ENCODE results near the gene WFDC12. TPM values are rescaled to one million over a fixed set of nuclear protein-coding genes. Genes with fewer than 3 reads are reported as not detected.
A peak's percentile ranks its signal among the peaks of the same experiment; 100 is the strongest.
"Not testable (repeated sequence)": the region's sequence is repeated elsewhere in the genome, so short reads cannot be mapped to it uniquely, and the experiment has no call there.

The WFDC12 gene
- total RNA-seq, 6 experiments from 2014 or later: not detected

GRCh38 chr20:45156713-45157112, 32.4 kb upstream of the WFDC12 start:
- 0 out of 2 replicates have a peak, but pooled peaks cover 4% of the 10 kb centered on the region for H3K36me3 Mint-ChIP-seq (ENCODE audit: low read depth)
- DNase-seq: no peak
- TF ChIP-seq, protein P1, sequence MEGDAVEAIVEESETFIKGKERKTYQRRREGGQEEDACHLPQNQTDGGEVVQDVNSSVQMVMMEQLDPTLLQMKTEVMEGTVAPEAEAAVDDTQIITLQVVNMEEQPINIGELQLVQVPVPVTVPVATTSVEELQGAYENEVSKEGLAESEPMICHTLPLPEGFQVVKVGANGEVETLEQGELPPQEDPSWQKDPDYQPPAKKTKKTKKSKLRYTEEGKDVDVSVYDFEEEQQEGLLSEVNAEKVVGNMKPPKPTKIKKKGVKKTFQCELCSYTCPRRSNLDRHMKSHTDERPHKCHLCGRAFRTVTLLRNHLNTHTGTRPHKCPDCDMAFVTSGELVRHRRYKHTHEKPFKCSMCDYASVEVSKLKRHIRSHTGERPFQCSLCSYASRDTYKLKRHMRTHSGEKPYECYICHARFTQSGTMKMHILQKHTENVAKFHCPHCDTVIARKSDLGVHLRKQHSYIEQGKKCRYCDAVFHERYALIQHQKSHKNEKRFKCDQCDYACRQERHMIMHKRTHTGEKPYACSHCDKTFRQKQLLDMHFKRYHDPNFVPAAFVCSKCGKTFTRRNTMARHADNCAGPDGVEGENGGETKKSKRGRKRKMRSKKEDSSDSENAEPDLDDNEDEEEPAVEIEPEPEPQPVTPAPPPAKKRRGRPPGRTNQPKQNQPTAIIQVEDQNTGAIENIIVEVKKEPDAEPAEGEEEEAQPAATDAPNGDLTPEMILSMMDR (IDR thresholded peaks at IDR 0.05): no peak

GRCh38 chr20:45154794-45155193, 30.5 kb upstream of the WFDC12 start:
- peaks cover 16% of the 10 kb centered on the region for H3K27me3 Mint-ChIP-seq (ENCODE audit: insufficient read depth)
- not testable (repeated sequence) for H3K9me3 Mint-ChIP-seq; H3K36me3 Mint-ChIP-seq (ENCODE audit: low read depth); H3K4me3 Mint-ChIP-seq; DNase-seq; H3K4me1 Mint-ChIP-seq (ENCODE audit: low read depth); H3K27ac Mint-ChIP-seq

More at GRCh38 chr20:45156713-45157112, 32.4 kb upstream of the WFDC12 start:
- Mint-ChIP-seq H3K4me1 (ENCODE audit: low read depth) (peaks cover 5% of the 10 kb centered on the region; the same call in 1 of the 2 replicates), H3K27ac (no peak overlapping the region), H3K27me3 (ENCODE audit: insufficient read depth) (peaks cover 15% of the 10 kb centered on the region), H3K4me3 (no peak overlapping the region), H3K9me3 (no peaks in the 10 kb centered on the region)

DNA sequence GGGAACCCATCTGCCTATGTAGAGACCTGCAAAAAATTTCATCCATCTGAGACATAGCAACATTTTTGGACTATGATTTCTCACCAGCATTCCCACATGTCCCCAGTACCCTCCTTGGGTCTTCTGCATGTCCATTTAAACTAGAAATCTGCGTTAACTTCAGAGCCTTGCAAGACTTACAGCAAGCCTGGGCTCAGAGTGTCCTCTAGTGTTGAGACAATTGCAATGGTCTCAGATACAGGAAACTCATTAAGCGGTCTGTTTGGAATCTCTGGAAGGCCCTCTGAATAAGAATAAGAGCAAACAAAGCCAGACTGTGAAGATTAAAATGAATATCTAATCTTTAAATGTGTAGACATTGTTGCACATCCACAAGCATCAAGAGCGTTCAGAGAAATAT, 29.9 kb upstream of the WFDC12 start:
- Mint-ChIP-seq H3K36me3 (ENCODE audit: low read depth) (0 out of 2 replicates have a peak, but pooled peaks cover 4% of the 10 kb centered on the region), H3K9me3 (no peaks in the 10 kb centered on the region), H3K27ac (no peak overlapping the region), H3K4me1 (ENCODE audit: low read depth) (peaks cover 5% of the 10 kb centered on the region; the same call in 1 of the 2 replicates), H3K4me3 (no peak overlapping the region), H3K27me3 (ENCODE audit: insufficient read depth) (peaks cover 16% of the 10 kb centered on the region)
- peak; percentile 10 for DNase-seq
- TF ChIP-seq, protein P1 (IDR thresholded peaks at IDR 0.05): peak; percentile 26; the same call in 1 of the 2 replicates

DNA sequence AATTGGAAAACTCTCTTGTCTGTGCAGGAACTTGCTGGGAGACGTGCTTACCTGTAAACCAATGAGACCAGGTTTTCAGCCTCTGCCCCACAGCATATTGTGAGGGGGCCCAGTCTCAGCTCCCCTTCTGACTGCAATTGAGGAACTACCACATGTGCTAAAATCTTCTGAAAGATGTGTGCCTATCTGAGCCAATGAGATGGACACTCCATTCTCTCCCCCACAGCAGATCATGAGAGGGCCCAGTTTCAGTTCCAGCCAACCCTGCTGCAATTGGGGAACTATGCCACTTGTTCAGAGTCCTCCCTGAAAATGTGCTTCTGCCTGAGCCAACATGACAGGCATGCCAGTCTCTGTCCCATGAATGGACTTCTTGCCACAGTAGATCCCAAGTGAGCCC, 29.5 kb upstream of the WFDC12 start:
- Mint-ChIP-seq H3K27me3 (ENCODE audit: insufficient read depth) (peaks cover 16% of the 10 kb centered on the region), H3K4me3 (no peak overlapping the region), H3K36me3 (ENCODE audit: low read depth) (0 out of 2 replicates have a peak, but pooled peaks cover under 1% of the 10 kb centered on the region), H3K4me1 (ENCODE audit: low read depth) (peaks cover 5% of the 10 kb centered on the region; the same call in 1 of the 2 replicates), H3K9me3 (no peaks in the 10 kb centered on the region), H3K27ac (no peak overlapping the region)
- TF ChIP-seq, protein P1 (IDR thresholded peaks at IDR 0.05): no peak
- no peak for DNase-seq

- H3K9me3 Mint-ChIP-seq: no peaks in the 10 kb centered on the region
- no peak for DNase-seq
- H3K36me3 Mint-ChIP-seq (ENCODE audit: low read depth): no peaks in the 10 kb centered on the region
- peaks cover 5% of the 10 kb centered on the region; the same call in 1 of the 2 replicates for H3K4me1 Mint-ChIP-seq (ENCODE audit: low read depth)
- TF ChIP-seq, protein P1 (IDR thresholded peaks at IDR 0.05): no peak
- H3K4me3 Mint-ChIP-seq: no peak overlapping the region
- H3K27ac Mint-ChIP-seq: no peak overlapping the region
- H3K27me3 Mint-ChIP-seq (ENCODE audit: insufficient read depth): peaks cover 16% of the 10 kb centered on the region
Observed at GRCh38 chr20:45153147-45153546, 28.9 kb upstream of the WFDC12 start.

DNA sequence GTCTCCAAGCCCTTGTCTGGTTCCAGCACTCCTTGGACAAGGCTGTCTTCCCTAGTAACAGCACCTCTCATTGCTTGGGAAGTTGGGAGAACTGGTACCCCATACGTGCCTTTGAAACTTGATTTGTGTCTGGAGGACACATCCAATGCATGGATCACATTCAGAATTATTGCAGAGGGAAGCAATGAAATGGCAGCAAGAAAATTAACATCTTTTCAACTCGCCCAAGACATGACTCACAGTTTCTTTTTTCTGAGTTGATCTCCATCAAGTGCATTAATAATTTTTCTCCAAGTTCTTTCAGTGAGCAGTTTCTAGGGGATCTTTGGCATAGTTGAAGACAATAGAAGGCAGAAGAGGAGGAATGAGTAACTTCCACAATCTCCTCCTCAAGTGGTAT, 28.1 kb upstream of the WFDC12 start:
- H3K4me1 Mint-ChIP-seq (ENCODE audit: low read depth): no peaks in the 10 kb centered on the region
- no peak for DNase-seq
- H3K27ac Mint-ChIP-seq: no peak overlapping the region
- TF ChIP-seq, protein P1 (IDR thresholded peaks at IDR 0.05): no peak
- H3K4me3 Mint-ChIP-seq: no peak overlapping the region
- H3K36me3 Mint-ChIP-seq (ENCODE audit: low read depth): no peaks in the 10 kb centered on the region
- no peaks in the 10 kb centered on the region for H3K9me3 Mint-ChIP-seq
- H3K27me3 Mint-ChIP-seq (ENCODE audit: insufficient read depth): peaks cover 16% of the 10 kb centered on the region
